ENCODE measurements around the gene TESK1. TPM values are rescaled to one million over a fixed set of nuclear protein-coding genes. Genes with fewer than 3 reads are reported as not detected.

Gene TESK1
- total and polyA plus RNA-seq, 2 of the 4 experiments (the other 2 are of a cell fraction): 3.4 to 21.0 TPM

GRCh38 chr9:35559792-35560530, 45.1 kb upstream of the TESK1 start:
- peaks cover 6% of the 10 kb centered on the region; the same call in 1 of the 2 replicates for H3K9me1 ChIP-seq (ENCODE audit: insufficient read depth, low read length)
- H4K8ac ChIP-seq (ENCODE audit: low read depth in 2 of 2, low read length in 2 of 2): no peak overlapping the region
- H2BK15ac ChIP-seq (ENCODE audit: low read depth, low read length): no peak overlapping the region
- no peak overlapping the region for H3K4ac ChIP-seq (ENCODE audit: low read depth, low read length)
- no peak overlapping the region for H3K18ac ChIP-seq (ENCODE audit: low read depth, low read length)
- no peak overlapping the region for H3K27ac ChIP-seq (ENCODE audit: insufficient read depth, low read length)
- H2BK120ac ChIP-seq (ENCODE audit: low read depth, low read length): no peak overlapping the region
- dilution Hi-C loops (cut with HindIII; ENCODE audit: low sequenced_read_pairs, unreplicated experiment): no loop called here
- H4K5ac ChIP-seq (ENCODE audit: low read depth, low read length): no peak overlapping the region
- ATAC-seq (ENCODE audit: low read depth) (no peak), DNase-seq (no peak)
- no peak overlapping the region for H3K4me3 ChIP-seq (ENCODE audit: insufficient read depth, low read depth, low read length)
- no TSS peak for BruUV-seq (replicated peaks)
- no peak overlapping the region for H3K14ac ChIP-seq (replicated peaks; ENCODE audit: low read depth, low read length)
- 93% methylated on average over 5 of the region's 20 CpGs; no CpG with 5 or more reads in 1 of the 2 experiments for WGBS, 2 experiments (ENCODE audit: extremely low coverage in 2 of 2, insufficient read length in 1 of 2)
- H3K4me2 ChIP-seq (ENCODE audit: low read depth, low read length): no peak overlapping the region
- H2BK5ac ChIP-seq (ENCODE audit: low read depth, low read length, poor library complexity, severe bottlenecking): no peak overlapping the region
- peak overlapping the region; percentile 23 for H2AFZ ChIP-seq (replicated peaks; ENCODE audit: low read length, poor library complexity)
- H3K9me3 ChIP-seq (ENCODE audit: control insufficient read depth, insufficient read depth, low read length): no peaks in the 10 kb centered on the region
- H4K91ac ChIP-seq (ENCODE audit: insufficient read depth, low read depth, low read length): no peak overlapping the region
- ChIA-PET POLR2A (ENCODE audit: unreplicated experiment) (no interaction called here), CTCF (interaction anchor here (1.8 kb wide), 1 partner anchor 71 kb away, joined by 6 read pairs; the partner anchor contains the start of gene RUSC2)
- TF ChIP-seq FOS (IDR thresholded peaks at IDR 0.05; ENCODE audit: low read depth, low read length): no peak
- no peak for TF ChIP-seq RAD21 (IDR thresholded peaks at IDR 0.05; ENCODE audit: low read length)
- no peak for TF ChIP-seq ELK1 (IDR thresholded peaks at IDR 0.05; ENCODE audit: borderline replicate concordance, low read depth, low read length)
- no peak for TF ChIP-seq BHLHE40 (IDR thresholded peaks at IDR 0.05; ENCODE audit: low read depth, low read length)
- TF ChIP-seq NFE2L2 (IDR thresholded peaks at IDR 0.05; ENCODE audit: low read depth, low read length): no peak
- TF ChIP-seq RFX5 (IDR thresholded peaks at IDR 0.05; ENCODE audit: low read depth, low read length): no peak
- no peak for TF ChIP-seq CEBPB (IDR thresholded peaks at IDR 0.05; ENCODE audit: low read depth, low read length)
- no peak for TF ChIP-seq SMC3 (IDR thresholded peaks at IDR 0.05; ENCODE audit: low read depth, low read length)
- no peak for TF ChIP-seq POLR2A (IDR thresholded peaks at IDR 0.05; ENCODE audit: low read depth, low read length)
- TF ChIP-seq MAZ (IDR thresholded peaks at IDR 0.05; ENCODE audit: borderline replicate concordance, low read depth, low read length): no peak
- TF ChIP-seq CTCF (conservative IDR thresholded peaks at IDR 0.05; ENCODE audit: low read depth, low read length): no peak
- no peak for TF ChIP-seq RCOR1 (IDR thresholded peaks at IDR 0.05; ENCODE audit: insufficient replicate concordance, low read length)
- TF ChIP-seq MAFK (IDR thresholded peaks at IDR 0.05; ENCODE audit: low read depth, low read length): no peak
- H3K56ac ChIP-seq (ENCODE audit: extremely low read depth, insufficient read depth, low read length): no peak overlapping the region
- H2AK9ac ChIP-seq (replicated peaks; ENCODE audit: low read depth, low read length, poor library complexity): no peak overlapping the region
- peaks cover 2% of the 10 kb centered on the region; the same call in 1 of the 2 replicates for H3K4me1 ChIP-seq (ENCODE audit: control insufficient read depth, insufficient read depth, low read length)
- H4K20me1 ChIP-seq (ENCODE audit: insufficient read depth, low read length): peaks cover 11% of the 10 kb centered on the region
- H3K23ac ChIP-seq (ENCODE audit: low read depth, low read length): no peak overlapping the region
- in situ Hi-C loops (cut with MboI; ENCODE audit: low sequenced_read_pairs): no loop called here
- H3K9ac ChIP-seq (ENCODE audit: low read depth, low read length): no peak overlapping the region
- H3K36me3 ChIP-seq (ENCODE audit: control insufficient read depth, insufficient read depth, low read length): peaks cover 71% of the 10 kb centered on the region
- no peak overlapping the region for H2BK20ac ChIP-seq (ENCODE audit: low read depth, low read length)
- peaks cover 19 to 44% of the 10 kb centered on the region in 2 experiments; a peak in 3 of 4 replicates for H3K79me1 ChIP-seq (ENCODE audit: low read depth in 1 of 2, low read length in 2 of 2)
- H3K27me3 ChIP-seq (ENCODE audit: control insufficient read depth, insufficient read depth, low read length): no peaks in the 10 kb centered on the region
- no peak overlapping the region for H2AK5ac ChIP-seq (ENCODE audit: low read depth, low read length)
- intact Hi-C loops (cut with micrococcal nuclease): loop anchor here (10.0 kb wide), 1 partner anchor 285 kb away; no protein-coding TSS in a partner anchor

Data from IMR-90 (cell line).